Spleen (tissue), 11 donors: Measurements from ENCODE around the gene COL12A1. TPM values are rescaled to one million over a fixed set of nuclear protein-coding genes. Genes with fewer than 3 reads are reported as not detected.
"Not testable (repeated sequence)": the region's sequence is repeated elsewhere in the genome, so short reads cannot be mapped to it uniquely, and the experiment has no call there.

Experiments
- DNase-seq: peaks from one replicate; pipeline ENCODE4 v3.0.0-alpha.2; 2020
- H3K27ac ChIP-seq, 8 donors: fragments of 200-600 bp; sonication (generic) in 7 of 8; 1 replicate in 4 of 8; 2 replicates in 4 of 8; pipeline versions ENCODE4 v1.5.0 to v1.8.0; 2016 to 2021; ENCODE audit warnings: inconsistent platforms in 4 of 8, mild to moderate bottlenecking in 4 of 8, moderate library complexity in 1 of 8
- H3K27me3 ChIP-seq, 7 donors: fragments of 200-600 bp; sonication (generic) in 6 of 7; replicated peaks in 1 of 7; 1 replicate in 4 of 7; 2 replicates in 3 of 7; pipeline versions ENCODE4 v1.5.0 to v1.8.0; 2016 to 2021; ENCODE audit warnings: inconsistent platforms in 3 of 7, mild to moderate bottlenecking in 1 of 7
- H3K36me3 ChIP-seq, 6 donors: fragments of 200-600 bp; sonication (generic) in 5 of 6; 1 replicate in 4 of 6; 2 replicates in 2 of 6; pipeline versions ENCODE4 v1.5.0 to v1.8.0; 2016 to 2021; ENCODE audit warnings: inconsistent platforms in 2 of 6
- H3K4me1 ChIP-seq, 6 donors: fragments of 200-600 bp; sonication (generic) in 5 of 6; 1 replicate in 3 of 6; 2 replicates in 3 of 6; pipeline versions ENCODE4 v1.5.0 to v1.8.0; 2016 to 2021; ENCODE audit warnings: inconsistent platforms in 3 of 6
- H3K4me3 ChIP-seq, 8 donors: fragments of 200-600 bp; sonication (generic) in 7 of 8; 1 replicate in 4 of 8; 2 replicates in 4 of 8; pipeline versions ENCODE4 v1.5.0 to v1.8.0; 2016 to 2021; ENCODE audit warnings: inconsistent platforms in 4 of 8, mild to moderate bottlenecking in 4 of 8, moderate library complexity in 2 of 8
- H3K9me3 ChIP-seq, 8 donors: fragments of 200-600 bp; sonication (generic) in 7 of 8; 1 replicate in 4 of 8; 2 replicates in 4 of 8; pipeline versions ENCODE4 v1.5.0 to v1.8.0; 2016 to 2021; ENCODE audit warnings: inconsistent platforms in 4 of 8
- CTCF ChIP-seq, 11 experiments: fragments of 200-600 bp in 7 of 11; fragments of 450-650 bp in 4 of 11; sonication (generic) in 4 of 11; IDR thresholded peaks in 8 of 11; conservative IDR thresholded peaks in 3 of 11; 1 replicate in 7 of 11; 2 replicates in 4 of 11; pipeline versions ENCODE4 v1.4.0 to v1.8.0; 2016 to 2021; ENCODE audit warnings: antibody characterized with exemption in 11 of 11, inconsistent platforms in 4 of 11, mild to moderate bottlenecking in 1 of 11
- POLR2A ChIP-seq, 3 donors: fragments of 450-650 bp; IDR thresholded peaks; one replicate each; pipeline ENCODE4 v1.5.1; 2017; ENCODE audit warnings: antibody characterized with exemption in 3 of 3, mild to moderate bottlenecking in 1 of 3
- POLR2AphosphoS5 ChIP-seq, 3 donors: sonication (generic); formaldehyde crosslinking; IDR thresholded peaks; one replicate each; pipeline ENCODE4 v1.5.1; 2017; ENCODE audit warnings: antibody characterized with exemption in 3 of 3
- WGBS, 5 donors: extraction: QIAGEN DNeasy Blood & Tissue Kit in 3 of 5; methylation state at CpG; one replicate each; pipeline versions ENCODE4 v1.1.5 to v1.1.7; 2013 to 2018; 5-methylcytosine and 5-hydroxymethylcytosine counted together
- intact Hi-C: fragments of 100-400 bp; cut with DNase I; formaldehyde crosslinking; loops from one replicate; pipeline ENCODE4 v1.15.0; 2023; ENCODE audit warnings: low total_unique reads
- polyA plus RNA-seq, 3 donors: library from polyadenylated mRNA; stranded (reverse); fragments of 200-250 nt; gene quantifications; one replicate each; pipeline ENCODE4 v1.2.1, GENCODE V29; 2013
- total RNA-seq, 7 donors: library from RNA; depleted of rRNA in 3 of 7; stranded (reverse); fragments of >200 nt in 3 of 7; fragmentation: NEBNext Ultra II Directional in 4 of 7; extraction: Animal tissue kit (Norgen Biotek cat#: 25700) in 4 of 7; gene quantifications; one replicate each; pipeline versions ENCODE4 v1.1.0 to v1.2.1, GENCODE V29; 2016 to 2021
- donor health status: healthy with polysubstance abuse.
- donor health status: DM: no; HTN: no; CAD: no; lungs with moderate emphysema.
- donor health status: DM: no; HTN: no; CAD: no.
- donor health status: Bipolar disorder and iron deficiency.
- donor health status: healthy.
- donor health status: DM: no; HTN: no; CAD: no.
- donor health status: DM: yes; HTN: yes; CAD: no.

Gene COL12A1
- total and polyA plus RNA-seq, 10 donors: 2.5 to 32.6 (median 21.2) TPM

GRCh38 chr6:75199889-75200288 lies 6.0 kb downstream of the COL12A1 start:
- WGBS, 5 donors: 75 to 91% (median 86%) methylated on average over 3 of the region's 3 CpGs
- Histone ChIP-seq H3K27ac (no peak overlapping the region), H3K27me3 (peaks cover 7 to 71% (median 44%) of the 10 kb centered on the region in 7 donors), H3K4me3 (no peak overlapping the region), H3K36me3 (no peaks in the 10 kb centered on the region), H3K9me3 (no peaks in the 10 kb centered on the region), H3K4me1 (peaks cover 2 to 37% (median 22%) of the 10 kb centered on the region in 6 donors)
- intact Hi-C loops: loop anchor here (10.0 kb wide), 1 partner anchor 1345 kb away; no protein-coding TSS in a partner anchor
- no peak for DNase-seq
- TF ChIP-seq POLR2A (IDR thresholded peaks at IDR 0.05) (no peak), CTCF (IDR thresholded peaks at IDR 0.05 in 8 of 11, conservative IDR thresholded peaks at IDR 0.05 in 3 of 11) (no peak), POLR2AphosphoS5 (IDR thresholded peaks at IDR 0.05) (no peak)

- H3K4me1 ChIP-seq: peaks cover 0 to 3% (median 0%) of the 10 kb centered on the region in 6 donors
- no peak overlapping the region for H3K4me3 ChIP-seq
- TF ChIP-seq CTCF (IDR thresholded peaks at IDR 0.05 in 8 of 11, conservative IDR thresholded peaks at IDR 0.05 in 3 of 11): no peak
- no peak for TF ChIP-seq POLR2AphosphoS5 (IDR thresholded peaks at IDR 0.05)
- no peak for TF ChIP-seq POLR2A (IDR thresholded peaks at IDR 0.05)
- H3K9me3 ChIP-seq: no peaks in the 10 kb centered on the region
- DNase-seq: no peak
- no peak overlapping the region for H3K27ac ChIP-seq
- 39 to 71% (median 46%) methylated on average over 2 of the region's 2 CpGs for WGBS, 5 donors
- intact Hi-C loops: no loop called here
- no peaks in the 10 kb centered on the region for H3K36me3 ChIP-seq
- H3K27me3 ChIP-seq: peaks cover 0 to 34% (median 12%) of the 10 kb centered on the region in 7 donors
Observed at GRCh38 chr6:75196081-75196687, 9.7 kb downstream of the COL12A1 start.

- WGBS, 5 donors: 44 to 80% (median 62%) methylated on average over 3 of the region's 3 CpGs
- intact Hi-C loops: no loop called here
Observed at GRCh38 chr6:75188221-75188925, 17.5 kb downstream of the COL12A1 start.

GRCh38 chr6:75186581-75186980 lies 19.3 kb downstream of the COL12A1 start:
- DNase-seq, H3K9me3 ChIP-seq, H3K36me3 ChIP-seq, H3K27me3 ChIP-seq, H3K27ac ChIP-seq, intact Hi-C loops, H3K4me3 ChIP-seq, H3K4me1 ChIP-seq: not testable (repeated sequence)
- WGBS, 5 donors: 38 to 58% (median 43%) methylated on average over 2 of the region's 2 CpGs

More at GRCh38 chr6:75188221-75188925, 17.5 kb downstream of the COL12A1 start:
- H3K4me3 ChIP-seq: no peak overlapping the region
- H3K9me3 ChIP-seq: peaks cover 0 to 9% (median 6%) of the 10 kb centered on the region in 8 donors
- TF ChIP-seq POLR2AphosphoS5 (IDR thresholded peaks at IDR 0.05) (no peak), CTCF (IDR thresholded peaks at IDR 0.05 in 8 of 11, conservative IDR thresholded peaks at IDR 0.05 in 3 of 11) (no peak), POLR2A (IDR thresholded peaks at IDR 0.05) (no peak)
- no peaks in the 10 kb centered on the region for H3K27me3 ChIP-seq
- H3K4me1 ChIP-seq: no peaks in the 10 kb centered on the region
- DNase-seq: no peak
- no peak overlapping the region for H3K27ac ChIP-seq
- no peaks in the 10 kb centered on the region for H3K36me3 ChIP-seq
